HT-29 (cell line): ENCODE measurements around the gene ABHD12. TPM values are rescaled to one million over a fixed set of nuclear protein-coding genes. Genes with fewer than 3 reads are reported as not detected.

Experiments
- DNase-seq: peaks from one replicate; pipeline ENCODE4 v3.0.0-alpha.2; 2015; ENCODE audit warnings: low spot score
- total RNA-seq: library from RNA; depleted of rRNA; stranded (reverse); fragments of >200 nt; shearing (Covaris generic); gene quantifications from 2 replicates; pipeline ENCODE4 v1.2.3, GENCODE V29; 2014

ABHD12 gene
- total RNA-seq, 1 experiment from 2014 or later = 105 TPM

DNA sequence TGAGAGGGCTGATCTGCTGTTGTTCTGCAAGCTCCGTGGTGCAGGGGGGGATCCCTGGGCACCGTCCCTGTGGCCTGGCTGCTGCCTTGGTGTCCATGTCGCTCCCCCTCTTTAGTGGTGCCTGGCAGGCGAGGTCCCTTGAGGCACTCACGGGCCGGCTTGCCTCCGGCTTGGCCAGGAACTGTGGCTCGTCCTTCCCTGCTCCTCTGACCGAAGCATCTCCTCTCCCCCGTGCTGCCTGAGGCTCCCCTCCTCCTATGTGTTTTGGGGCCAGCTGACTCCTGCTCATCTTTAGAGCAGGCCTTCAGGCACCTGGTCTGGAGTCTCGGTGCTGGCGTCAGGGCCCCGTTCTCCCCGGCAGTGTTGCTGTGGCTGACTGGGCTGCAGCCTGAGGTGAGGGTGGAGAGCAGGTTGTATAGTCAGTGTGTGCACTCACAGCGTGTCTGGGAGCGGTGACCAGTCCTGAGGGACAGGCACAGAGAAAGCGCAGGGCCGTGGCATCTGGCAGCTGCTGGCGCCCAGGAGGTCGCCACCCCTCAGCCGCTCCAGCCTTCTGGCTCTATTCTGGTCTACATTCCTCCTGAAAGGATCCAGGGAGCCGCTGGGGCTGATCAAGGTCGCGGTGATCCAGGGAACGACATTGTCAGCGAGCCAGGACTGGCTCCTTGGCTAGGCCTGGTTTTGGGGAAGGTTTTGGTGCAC lies 99.1 kb downstream of the ABHD12 start:
- no peak for DNase-seq

DNA sequence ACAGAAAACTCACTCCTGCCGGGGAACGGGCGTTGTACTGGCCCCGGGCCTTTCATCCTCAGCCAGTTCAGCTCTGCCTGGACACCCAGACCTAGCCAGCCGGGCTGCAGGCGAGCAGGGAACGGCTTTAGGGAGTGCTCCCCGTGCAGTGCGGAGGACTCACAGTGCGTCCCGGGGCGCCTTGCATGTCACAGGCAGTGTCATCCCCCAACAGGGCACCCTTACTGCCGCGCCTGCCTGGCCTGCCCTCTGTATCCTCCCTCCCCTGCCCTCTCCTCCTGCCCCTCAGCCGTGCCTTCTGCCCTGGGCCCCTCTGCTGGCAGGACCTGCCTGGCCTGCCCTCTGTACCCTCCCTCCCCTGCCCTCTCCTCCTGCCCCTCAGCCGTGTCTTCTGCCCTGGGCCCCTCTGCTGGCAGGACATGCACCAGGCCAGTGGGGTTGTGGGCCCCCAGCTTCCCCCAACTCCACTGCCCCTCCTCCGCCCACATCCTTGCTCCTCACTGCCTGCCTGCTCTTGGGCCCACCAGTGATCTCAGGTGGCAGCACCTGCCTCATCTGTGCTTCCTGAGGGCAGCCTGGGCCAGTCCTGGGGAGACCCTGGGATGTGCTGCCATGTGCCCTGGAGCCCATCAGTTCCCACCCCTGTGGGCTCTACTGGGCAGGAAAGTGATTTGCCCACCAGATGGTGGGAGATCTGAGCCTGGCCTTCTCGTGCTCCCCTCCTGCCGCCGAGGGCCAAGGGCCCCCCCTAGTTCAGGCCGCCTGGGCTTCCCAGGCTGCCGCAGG lies 99.8 kb downstream of the ABHD12 start:
- DNase-seq = no peak

DNA sequence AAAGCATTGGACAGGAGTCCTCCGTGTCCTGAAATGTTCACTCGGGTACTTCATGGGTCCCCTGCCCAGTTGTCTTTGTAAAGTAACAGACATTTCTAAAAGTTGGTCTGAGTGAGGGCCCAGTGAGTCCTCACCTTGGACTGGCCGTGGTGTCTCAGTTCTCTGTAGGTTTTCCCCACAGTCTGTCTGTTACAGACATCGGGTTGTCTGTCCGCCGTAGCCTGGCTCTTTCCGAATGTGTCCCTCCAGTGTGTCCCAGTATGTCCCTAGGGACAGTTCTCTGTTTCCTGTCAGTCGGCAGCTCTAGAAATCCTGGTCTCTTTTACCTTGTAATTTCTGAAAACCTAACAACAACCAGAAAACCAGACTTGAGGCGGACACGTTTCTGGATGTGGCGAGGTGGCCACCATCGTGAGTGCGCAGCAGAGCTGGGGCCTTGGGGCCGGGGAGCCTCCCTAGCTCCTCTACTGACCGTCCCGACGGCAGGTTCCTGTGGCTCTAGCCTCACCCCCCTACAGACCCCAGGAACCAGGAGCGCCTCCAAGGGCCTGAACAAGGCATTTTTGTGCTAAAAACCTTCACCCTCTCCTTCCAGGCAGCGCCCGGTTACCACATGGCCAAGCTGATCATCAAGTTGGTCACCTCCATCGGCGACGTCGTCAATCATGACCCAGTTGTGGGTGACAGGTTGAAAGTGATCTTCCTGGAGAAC lies 100.6 kb downstream of the ABHD12 start:
- no peak for DNase-seq

DNA sequence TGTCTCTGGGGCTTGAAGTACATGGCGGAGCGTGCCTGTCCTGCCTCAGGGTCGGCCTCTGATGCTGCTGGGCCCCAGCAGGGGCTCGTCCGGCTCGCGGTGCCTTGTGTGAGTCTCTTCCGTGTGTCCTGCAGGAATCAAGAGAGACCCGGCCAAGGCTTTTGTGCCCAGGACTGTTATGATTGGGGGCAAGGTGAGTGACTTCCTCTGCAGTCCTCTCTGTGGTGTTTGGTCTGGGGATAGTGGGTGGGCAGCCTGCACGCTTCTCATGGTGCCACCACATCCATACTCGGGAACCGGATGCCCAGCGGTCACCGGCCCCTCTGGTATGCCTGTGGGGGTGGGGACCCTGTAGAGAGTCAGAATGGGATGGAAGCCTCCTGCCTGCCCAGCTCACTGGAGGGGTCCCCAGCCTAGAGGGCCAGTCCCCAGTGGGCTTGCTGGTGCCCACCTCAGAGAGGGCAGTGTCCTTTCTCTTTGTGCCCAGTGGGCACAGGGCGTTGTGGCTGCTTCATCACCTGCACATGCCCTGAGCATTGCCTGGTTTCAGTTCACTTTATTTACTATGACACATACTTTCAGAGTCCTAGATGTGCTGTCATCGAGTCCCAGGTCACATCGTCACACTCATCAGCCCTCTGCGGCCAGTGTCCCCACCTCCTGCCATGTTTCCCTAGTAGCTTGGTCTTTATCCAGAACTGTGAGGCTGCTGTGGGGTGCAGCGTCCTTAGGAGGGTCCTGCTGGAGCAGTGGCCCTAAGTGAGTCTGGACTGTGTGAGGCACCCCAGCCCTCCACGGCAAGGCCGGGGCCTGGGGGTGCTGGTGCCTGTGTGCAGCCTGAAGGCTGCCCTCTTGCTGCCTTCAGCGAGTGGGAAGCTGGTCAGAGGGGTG lies 102.1 kb downstream of the ABHD12 start:
- DNase-seq = no peak

DNA sequence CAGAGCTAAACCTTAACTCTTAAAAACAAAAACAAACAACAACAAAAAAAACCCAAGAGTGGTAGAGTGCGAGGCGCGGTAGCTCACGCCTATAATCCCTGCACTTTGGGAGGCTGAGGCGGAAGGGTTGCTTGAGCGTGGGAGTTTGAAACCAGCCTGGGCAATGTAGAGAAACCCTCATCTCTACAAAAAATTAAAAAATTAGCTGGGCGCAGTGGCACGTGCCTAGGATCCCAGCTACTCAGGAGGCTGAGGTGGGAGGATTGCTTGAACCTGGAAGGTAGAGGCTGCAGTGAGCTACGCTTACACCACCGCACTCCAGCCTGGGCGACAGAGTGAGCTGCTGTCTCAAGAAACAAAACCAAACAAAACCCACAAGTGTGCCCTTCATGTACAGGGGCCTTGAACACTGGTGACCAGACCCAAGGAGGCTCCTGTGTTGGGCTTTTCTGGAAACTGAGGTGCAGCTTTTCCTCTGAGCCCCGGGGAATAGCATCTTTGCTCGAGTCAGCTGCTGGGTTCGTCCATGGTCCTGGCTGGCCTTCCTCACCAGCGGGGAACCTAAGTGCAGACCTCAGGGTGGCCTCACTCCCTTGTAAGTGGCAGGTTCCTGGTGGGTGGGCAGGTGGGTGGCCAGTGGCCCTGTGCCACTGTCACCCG lies 102.9 kb downstream of the ABHD12 start:
- no peak for DNase-seq

DNA sequence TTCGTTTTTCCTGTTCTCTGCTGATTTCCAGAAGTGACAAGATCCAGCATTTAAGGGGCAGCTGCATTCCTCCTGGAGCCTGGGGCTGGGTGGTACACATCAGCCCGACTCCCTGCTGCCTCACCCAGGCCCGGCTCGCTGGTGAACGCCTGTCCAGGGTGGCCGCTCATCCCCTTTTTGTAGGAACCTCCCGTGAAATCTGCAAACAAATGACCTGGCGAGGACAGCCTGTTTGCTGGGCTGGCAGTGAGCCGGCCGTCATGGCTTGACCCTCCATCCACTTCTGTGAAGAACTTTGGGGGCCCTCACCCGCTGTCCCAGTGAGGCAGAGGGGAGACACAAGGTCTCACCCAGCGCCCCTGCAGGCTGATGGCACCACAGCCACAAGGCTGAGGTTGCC lies 103.7 kb downstream of the ABHD12 start:
- DNase-seq = no peak

DNA sequence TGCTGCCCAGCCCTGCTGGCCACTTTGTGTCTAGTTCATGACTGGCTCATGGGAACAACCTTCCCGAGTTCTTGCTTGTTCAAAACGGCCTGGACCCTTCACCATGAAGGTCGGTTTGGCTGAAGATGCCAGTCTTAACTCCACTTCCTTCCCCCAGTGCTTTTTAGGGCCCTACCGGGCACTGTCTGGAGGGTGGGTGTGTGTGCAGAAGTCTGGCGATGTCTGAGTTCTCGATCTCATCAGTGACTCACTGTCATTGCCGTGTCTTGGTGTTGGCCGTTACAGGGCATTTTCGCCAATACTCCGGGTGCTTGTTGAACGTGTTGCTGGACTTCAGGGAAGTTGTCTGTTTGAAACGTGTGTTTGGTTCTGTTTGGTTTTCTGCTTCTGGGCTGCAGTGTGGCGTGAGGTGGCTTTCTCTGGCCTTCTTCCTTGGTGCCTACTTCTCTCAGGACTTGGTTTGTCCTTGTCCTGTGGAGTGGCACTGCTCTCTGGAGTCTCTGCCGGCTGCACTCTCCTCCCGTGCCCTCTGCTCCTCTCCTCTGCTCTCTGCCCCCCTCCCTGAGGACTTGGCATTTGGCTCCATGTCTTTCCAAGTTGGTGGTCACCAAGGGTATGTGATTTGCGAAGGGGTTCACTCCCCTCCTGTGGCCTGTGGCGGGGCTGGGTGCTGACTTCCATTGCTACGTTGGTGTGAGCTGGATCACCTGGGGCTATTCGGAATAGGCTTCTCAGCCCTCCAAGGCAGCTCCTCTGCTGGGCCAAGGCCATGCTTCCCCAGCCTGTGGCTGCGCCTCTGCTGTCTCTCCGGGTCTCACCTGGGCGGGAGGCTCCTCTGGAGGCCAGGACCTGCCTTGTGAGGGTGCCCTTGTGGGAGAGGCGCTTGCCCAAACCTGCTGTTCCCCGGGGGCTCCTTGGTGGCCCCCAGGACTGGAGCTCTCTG lies 104.5 kb downstream of the ABHD12 start:
- no peak for DNase-seq

DNA sequence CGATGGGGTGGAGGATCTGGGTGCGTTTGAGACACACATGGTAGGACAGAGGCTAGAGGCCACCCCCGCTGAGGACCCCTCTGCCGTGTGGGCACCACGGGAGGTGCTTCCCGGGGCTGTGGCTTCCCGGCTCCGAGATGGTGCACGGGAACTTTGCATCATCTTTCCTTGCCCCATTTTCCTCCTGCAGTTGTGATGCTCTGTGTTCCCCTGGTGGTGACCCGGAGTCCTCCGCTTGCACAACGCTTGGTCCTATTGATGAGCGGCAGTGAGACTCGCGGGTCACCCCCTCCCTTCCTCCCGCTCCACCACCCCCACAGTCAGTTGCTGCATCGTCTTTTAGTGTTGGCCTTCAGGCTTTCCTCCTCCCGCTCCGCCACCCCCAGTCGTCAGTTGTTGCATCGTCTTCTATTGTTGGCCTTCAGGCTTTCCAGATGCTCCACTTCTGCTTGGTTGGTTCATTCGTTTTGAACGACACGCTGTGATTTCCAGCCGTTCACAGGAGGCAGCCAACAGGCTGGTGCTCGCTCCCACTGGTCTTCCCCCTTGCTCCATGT lies 105.5 kb downstream of the ABHD12 start:
- no peak for DNase-seq

DNA sequence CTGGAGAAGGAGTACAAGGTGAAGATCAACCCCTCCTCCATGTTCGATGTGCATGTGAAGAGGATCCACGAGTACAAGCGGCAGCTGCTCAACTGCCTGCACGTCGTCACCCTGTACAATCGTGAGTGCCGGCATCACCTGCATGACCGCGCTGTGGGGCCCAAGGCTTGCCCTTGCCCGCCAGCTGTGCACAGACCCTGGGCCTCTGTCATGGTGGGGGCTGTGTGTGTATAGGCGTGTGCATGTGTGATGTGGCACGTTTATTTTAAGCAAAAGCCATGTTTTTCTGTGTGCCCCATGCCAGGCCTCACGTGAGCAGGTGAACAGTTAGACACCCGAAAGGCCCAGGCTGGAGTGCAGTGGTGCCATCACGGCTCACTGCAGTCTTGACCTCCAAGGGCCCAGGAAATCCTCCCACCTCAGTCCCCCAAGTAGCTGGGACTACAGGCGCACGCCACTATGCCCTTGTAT lies 106.5 kb downstream of the ABHD12 start:
- DNase-seq = no peak

DNA sequence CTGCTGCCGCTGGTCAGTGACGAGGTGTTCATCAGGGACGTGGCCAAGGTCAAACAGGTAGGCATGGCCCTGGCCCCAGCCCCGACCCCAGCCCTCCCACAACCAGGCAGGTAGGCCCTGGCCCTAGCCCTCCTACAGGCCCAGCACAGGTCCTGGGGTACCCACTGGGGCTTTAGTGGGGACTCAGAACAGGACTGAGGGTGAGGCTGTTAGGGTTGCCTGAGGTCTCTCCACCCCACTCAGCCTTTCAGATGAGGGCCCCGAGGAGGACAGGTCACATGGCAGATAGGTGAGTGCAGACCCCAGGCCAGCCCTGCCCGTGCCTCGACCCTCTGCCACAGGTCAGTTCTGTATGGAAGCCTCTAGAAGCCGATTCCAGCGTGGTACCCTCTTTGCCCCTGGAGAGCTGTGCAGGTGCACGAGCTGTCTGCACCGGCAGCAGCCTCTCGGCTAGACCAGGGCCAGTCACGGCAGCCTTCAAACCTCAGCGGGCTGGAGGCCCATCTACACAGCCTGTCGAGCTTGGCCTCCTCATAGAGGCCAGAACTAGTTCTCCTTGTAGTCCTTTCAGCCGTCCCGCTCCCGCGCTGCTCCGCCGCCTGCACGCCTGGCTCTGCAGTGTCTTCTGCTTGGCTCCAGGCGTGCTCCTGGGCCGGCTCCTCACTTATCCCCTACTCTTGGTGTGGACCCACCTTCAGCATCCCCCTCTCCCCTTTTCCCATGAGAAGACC lies 107.2 kb downstream of the ABHD12 start:
- DNase-seq = no peak

DNA sequence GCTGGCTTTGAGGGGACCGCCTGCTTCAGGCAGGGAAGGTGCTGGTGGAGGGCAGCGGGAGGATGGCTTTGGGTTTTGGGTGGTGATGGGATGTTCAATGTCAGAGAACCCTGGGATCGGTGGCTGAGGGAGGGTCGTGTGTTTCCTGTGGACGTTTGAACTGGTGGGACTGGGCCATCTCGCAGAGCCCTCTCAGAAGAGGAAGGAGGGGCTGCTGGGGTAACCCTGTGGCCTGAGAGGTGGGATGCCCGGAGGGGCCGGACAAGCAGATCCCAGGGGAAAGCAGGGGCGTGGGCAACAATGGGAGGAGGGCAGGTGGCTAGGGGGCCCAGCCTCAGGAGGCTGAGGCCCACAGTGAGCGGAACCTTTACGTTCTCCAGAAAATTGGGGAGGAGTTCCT lies 107.8 kb downstream of the ABHD12 start:
- DNase-seq = no peak

DNA sequence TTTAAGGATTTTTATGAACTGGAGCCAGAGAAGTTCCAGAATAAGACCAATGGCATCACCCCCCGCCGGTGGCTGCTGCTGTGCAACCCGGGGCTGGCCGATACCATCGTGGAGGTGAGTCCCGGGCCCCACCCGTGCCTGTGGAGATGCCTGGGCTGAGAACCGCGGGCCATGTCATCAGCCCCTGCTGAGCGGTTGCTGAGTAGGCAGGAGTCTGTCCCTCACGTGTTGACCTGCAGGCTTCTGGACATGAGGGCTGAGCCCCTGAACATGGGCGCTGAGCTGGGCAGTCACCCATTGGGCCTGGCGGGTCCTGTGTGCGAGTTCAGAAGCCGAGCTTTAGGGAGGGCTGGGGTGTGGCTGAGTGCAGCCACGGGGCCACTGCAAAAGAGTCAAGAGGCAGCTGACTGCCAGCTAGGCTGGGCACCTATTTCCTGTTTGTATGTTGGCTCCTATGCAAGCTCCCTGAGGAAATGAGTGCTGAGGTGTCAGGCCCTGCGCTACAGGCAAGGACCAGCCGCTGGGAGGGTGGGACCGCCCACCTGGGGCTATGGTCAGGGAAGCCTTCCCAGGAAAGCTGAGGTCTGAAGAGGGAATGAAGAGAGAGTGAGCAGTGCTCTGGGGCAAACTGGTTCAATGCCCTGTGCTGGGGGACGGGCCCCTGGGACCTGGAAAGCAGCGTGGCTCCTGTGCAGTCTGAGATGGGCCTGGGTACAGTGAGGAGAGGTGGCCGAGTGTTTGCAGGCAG lies 108.4 kb downstream of the ABHD12 start:
- no peak for DNase-seq

DNA sequence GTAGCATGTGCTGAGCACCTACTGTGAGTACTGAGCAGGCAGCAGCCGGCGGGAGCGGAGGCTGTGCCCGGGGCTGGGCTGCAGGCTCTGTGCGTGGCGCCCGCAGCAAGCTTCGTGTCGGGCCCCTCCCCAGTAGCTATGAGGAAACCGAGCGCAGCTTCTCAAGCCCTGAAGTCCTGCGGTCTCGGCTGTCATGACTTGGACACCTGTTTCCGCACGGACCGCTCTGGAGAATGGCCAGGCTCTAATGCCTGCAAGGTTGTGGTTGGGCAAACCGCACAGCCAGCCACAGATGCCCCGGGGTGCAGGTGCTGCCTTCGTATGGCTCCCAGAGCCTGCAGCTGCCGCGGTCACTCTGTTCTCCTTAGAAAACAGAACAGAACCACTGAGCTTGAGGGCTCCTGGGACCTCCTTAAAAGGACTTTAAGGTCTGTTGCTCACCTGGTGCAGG lies 109.1 kb downstream of the ABHD12 start:
- DNase-seq = no peak

DNA sequence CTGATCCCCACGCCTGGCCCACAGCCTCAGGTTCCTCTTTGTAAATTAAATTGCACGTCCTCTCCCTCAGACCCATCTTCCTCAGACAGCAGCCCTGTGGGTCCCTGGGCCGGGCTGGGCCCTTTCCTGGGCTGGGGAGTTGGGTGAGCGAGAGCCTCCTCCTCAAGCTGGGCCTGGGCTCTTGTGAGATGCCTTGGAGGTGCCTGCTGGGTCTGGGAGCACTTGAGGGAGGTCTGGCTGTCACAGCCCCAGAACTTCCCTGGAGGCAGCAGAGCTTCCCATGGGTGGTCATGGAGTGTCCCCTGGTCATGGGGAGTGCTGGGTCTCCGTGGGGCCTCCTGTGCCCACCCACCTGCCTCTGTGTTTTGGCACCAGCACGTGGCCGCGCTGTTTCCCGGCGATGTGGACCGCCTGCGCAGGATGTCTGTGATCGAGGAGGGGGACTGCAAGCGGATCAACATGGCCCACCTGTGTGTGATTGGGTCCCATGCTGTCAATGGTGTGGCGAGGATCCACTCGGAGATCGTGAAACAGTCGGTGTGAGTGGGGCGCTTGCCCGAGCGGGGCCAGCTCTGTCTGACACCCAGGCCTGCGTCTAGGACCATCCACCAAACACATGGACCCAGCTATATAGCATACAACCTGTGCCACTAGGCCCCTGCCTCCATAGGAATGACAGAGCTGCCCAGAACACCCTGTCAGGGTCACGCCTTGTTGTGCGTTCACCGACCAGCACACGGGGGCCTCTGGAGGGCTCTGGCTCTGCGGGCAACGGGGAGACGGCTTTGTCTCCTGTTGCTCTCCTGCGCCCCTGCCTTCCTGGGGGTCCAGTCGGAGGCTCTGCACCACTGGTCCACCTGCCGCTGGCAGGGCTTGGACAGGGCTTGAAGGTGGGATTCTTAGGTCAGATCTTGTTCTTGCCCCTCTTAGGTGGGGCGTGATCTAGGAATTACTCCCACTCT lies 109.8 kb downstream of the ABHD12 start:
- no peak for DNase-seq

DNA sequence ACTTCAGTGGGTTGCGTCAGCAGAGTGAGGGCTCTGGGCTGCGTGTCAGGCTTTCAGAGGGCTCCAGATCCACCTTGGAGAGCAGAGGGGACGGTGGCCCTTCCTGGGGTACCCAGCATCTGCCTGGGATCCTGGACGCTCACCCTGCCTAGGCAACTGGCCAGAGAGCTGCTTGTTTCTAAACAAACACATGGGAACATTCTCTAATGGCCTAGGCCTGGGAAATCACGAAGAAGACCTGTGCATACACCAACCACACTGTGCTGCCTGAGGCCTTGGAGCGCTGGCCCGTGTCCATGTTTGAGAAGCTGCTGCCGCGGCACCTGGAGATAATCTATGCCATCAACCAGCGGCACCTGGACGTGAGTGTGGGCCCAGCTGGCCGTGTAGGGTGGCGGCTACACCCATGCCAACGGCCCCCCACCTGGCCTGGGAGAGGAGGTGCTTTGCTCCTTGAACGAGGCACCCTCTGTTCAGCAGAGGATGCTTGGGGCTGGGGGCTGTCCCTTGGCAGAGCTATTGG lies 110.5 kb downstream of the ABHD12 start:
- no peak for DNase-seq

DNA sequence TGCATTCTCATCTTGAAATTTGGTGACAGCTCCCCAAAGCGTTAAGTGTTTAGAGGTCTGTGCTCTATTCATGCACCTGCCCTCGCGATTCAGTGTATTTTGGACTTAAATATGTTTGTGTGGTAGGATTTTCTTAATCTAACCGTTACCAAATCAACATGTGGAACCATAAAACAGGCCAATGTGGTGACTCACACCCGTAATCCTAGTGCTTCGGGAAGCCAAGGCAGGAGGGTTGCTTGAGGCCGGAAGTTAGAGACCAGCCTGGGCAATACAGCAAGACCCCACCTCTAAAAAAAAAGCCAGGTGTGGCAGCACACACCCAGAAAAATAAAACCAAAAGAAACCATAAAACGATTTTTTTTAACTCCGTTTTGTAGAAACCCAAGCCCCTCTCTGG lies 111.2 kb downstream of the ABHD12 start:
- no peak for DNase-seq
